Measurements from ENCODE around the gene ARL4A.

DNA sequence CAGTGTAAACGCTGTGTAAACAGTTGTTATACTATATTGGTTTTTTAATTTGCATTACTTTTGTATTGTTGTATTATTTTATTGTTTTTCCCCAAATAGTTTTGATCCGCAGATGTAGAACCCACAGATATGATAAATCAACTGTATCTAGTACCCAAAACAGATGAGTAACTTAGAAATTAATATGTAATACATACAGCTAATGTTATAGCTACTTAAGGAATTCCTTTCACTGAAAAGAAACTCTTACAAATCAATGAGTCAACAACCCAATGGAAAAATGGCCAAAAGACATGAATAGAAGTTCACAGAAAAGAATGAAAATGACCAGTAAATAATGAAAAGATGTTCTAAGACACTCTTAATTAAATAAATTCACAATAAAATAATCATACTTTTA, 32.3 kb upstream of the ARL4A start:
- TF ChIP-seq EZH2phosphoT487 (IDR thresholded peaks at IDR 0.05; ENCODE audit: low read depth) (no peak), CTCF (IDR thresholded peaks at IDR 0.05; ENCODE audit: low read depth, low read length) (no peak)

Measured in OCI-LY3 (cell line).